Mucosa of rectum (tissue), 2 donors: ENCODE measurements around the gene YAE1.

ENCODE experiments used
- H3K27ac ChIP-seq, 2 donors: one replicate each; pipeline ENCODE4 v1.7.0; 2013; ENCODE audit warnings: inconsistent platforms in 2 of 2, low read depth in 2 of 2, low read length in 2 of 2
- H3K27me3 ChIP-seq, 2 donors: one replicate each; pipeline ENCODE4 v1.7.0; 2013; ENCODE audit warnings: low read length in 2 of 2; ENCODE audit not compliant: control insufficient read depth in 2 of 2, insufficient read depth in 2 of 2
- H3K36me3 ChIP-seq, 2 donors: one replicate each; pipeline ENCODE4 v1.7.0; 2013; ENCODE audit warnings: low read length in 2 of 2; ENCODE audit not compliant: control insufficient read depth in 2 of 2, insufficient read depth in 2 of 2
- H3K4me1 ChIP-seq, 2 donors: one replicate each; pipeline ENCODE4 v1.7.0; 2013; ENCODE audit warnings: low read length in 2 of 2, mild to moderate bottlenecking in 1 of 2; ENCODE audit not compliant: control insufficient read depth in 2 of 2, insufficient read depth in 2 of 2
- H3K4me3 ChIP-seq, 2 donors: one replicate each; pipeline ENCODE4 v1.7.0; 2013; ENCODE audit warnings: low read length in 2 of 2
- H3K9ac ChIP-seq, 2 donors: one replicate each; pipeline ENCODE4 v1.7.0; 2013; ENCODE audit warnings: low read length in 2 of 2, low read depth in 1 of 2, mild to moderate bottlenecking in 1 of 2
- H3K9me3 ChIP-seq, 2 donors: one replicate each; pipeline ENCODE4 v1.7.0; 2013; ENCODE audit warnings: low read length in 2 of 2; ENCODE audit not compliant: control insufficient read depth in 2 of 2
- donor health status: healthy.
- donor health status: Normal muscosa, but diverticular disease.

YAE1 gene

GRCh38 chr7:39577229-39577874, 11.1 kb downstream of the YAE1 start:
- Histone ChIP-seq H3K4me3 (no peak overlapping the region), H3K27me3 (no peaks in the 10 kb centered on the region), H3K36me3 (peaks cover 6 to 7% of the 10 kb centered on the region in 2 donors), H3K27ac (no peak overlapping the region), H3K9ac (no peak overlapping the region), H3K9me3 (no peaks in the 10 kb centered on the region), H3K4me1 (no peaks in the 10 kb centered on the region)

- Histone ChIP-seq H3K4me3 (no peak overlapping the region), H3K27ac (no peak overlapping the region)
Observed at GRCh38 chr7:39580149-39580874, 14.1 kb downstream of the YAE1 start.

DNA sequence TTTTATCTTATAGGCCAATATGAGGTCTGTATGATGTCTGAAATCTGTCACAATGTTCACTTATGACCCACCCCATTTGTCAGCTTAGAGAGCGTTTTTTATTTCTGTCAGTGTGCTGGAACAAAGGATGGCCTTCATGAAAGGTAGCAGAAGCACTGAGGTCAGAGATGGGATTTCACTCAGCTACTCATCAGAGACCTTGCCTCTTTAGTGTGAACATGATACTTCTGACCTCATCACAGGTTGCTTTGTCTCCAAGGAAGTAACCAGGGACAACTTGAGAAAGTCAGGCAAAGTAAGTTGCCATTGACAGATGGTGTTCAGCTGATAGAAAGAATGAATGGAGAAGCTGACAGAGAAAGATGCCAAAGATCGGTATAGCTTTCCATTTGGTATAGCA, 16.3 kb downstream of the YAE1 start:
- Histone ChIP-seq H3K9ac (no peak overlapping the region), H3K4me1 (no peaks in the 10 kb centered on the region), H3K27me3 (no peaks in the 10 kb centered on the region), H3K36me3 (no peaks in the 10 kb centered on the region), H3K9me3 (no peaks in the 10 kb centered on the region), H3K4me3 (no peak overlapping the region), H3K27ac (no peak overlapping the region)

More at GRCh38 chr7:39580149-39580874, 14.1 kb downstream of the YAE1 start:
- Histone ChIP-seq H3K4me1 (no peaks in the 10 kb centered on the region), H3K27me3 (no peaks in the 10 kb centered on the region), H3K9me3 (no peaks in the 10 kb centered on the region), H3K36me3 (peaks cover 0 to 3% of the 10 kb centered on the region in 2 donors), H3K9ac (no peak overlapping the region)

- no peaks in the 10 kb centered on the region for H3K36me3 ChIP-seq
- H3K9ac ChIP-seq, result no peak overlapping the region
- H3K27me3 ChIP-seq, result no peaks in the 10 kb centered on the region
- no peak overlapping the region for H3K27ac ChIP-seq
- no peaks in the 10 kb centered on the region for H3K9me3 ChIP-seq
- H3K4me3 ChIP-seq, result no peak overlapping the region
- no peaks in the 10 kb centered on the region for H3K4me1 ChIP-seq
Observed at GRCh38 chr7:39583539-39583938, 17.3 kb downstream of the YAE1 start.

- Histone ChIP-seq H3K9me3 (no peaks in the 10 kb centered on the region), H3K4me1 (peaks cover 0 to 3% of the 10 kb centered on the region in 2 donors), H3K9ac (no peak overlapping the region), H3K27me3 (no peaks in the 10 kb centered on the region), H3K4me3 (no peak overlapping the region), H3K36me3 (no peaks in the 10 kb centered on the region), H3K27ac (no peak overlapping the region)
Observed at GRCh38 chr7:39587393-39587792, 21.2 kb downstream of the YAE1 start.

GRCh38 chr7:39588416-39588815, 22.2 kb downstream of the YAE1 start:
- Histone ChIP-seq H3K27me3 (no peaks in the 10 kb centered on the region), H3K36me3 (no peaks in the 10 kb centered on the region), H3K4me3 (no peak overlapping the region), H3K9me3 (no peaks in the 10 kb centered on the region), H3K9ac (no peak overlapping the region), H3K27ac (no peak overlapping the region), H3K4me1 (peaks cover 0 to 3% of the 10 kb centered on the region in 2 donors)

DNA sequence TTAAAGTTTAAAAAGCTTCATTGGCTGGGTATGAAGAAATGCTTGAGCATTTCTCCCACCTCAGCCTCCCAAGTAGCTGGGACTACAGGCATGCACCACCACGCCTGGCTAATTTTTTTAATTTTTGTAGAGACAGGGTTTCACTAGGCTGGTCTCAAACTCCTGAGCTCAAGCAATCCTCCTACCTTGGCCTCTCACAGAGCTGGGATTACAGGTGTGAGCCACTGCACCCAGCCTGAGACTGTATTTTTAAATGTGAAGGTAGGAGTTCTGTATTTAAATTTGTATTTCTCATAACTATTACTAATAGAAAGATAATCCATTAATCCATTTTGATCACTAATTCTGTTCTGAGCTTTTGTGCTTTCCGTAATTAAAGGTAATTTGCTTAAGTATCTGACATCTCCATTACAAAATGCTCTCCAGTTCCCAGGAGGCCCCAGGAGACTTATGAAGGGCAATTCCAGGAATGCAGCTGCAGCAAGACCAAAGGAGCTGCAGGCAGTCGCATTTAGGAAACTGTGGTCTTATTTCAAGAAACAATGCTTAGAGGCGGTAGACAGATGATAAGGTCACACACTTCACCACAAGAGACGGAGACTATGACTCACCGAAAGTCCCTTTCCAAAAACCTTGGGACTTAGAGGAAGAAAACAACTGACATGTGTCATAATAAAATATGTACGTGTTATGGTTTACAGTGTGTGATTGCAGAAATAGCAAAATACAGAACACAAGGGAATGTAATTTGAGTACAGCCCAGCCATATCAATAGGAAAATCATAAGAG, 23.3 kb downstream of the YAE1 start:
- H3K27ac ChIP-seq, result no peak overlapping the region
- H3K9ac ChIP-seq, result no peak overlapping the region
- no peaks in the 10 kb centered on the region for H3K9me3 ChIP-seq
- peaks cover 0 to 3% of the 10 kb centered on the region in 2 donors for H3K4me1 ChIP-seq
- no peaks in the 10 kb centered on the region for H3K36me3 ChIP-seq
- H3K27me3 ChIP-seq, result no peaks in the 10 kb centered on the region
- no peak overlapping the region for H3K4me3 ChIP-seq

DNA sequence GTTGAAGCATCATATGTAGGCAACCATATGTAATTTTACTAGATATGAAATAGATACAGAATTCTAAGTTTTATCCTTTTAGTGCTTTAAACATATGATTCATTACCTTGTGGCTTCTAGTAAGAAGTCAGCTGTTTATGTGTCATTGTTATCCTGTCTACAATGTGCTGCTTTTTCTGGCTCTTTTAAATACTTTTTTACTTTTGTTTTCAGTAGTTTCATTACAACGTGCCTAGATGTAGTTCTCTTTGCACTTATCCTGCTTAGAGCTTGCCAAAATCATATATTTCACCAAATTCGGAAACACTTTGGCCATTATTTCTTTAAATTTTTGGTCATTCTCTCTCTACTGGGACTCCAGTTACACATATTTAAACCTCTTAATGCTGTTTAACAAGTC, 26.4 kb downstream of the YAE1 start:
- Histone ChIP-seq H3K9ac (no peak overlapping the region), H3K36me3 (no peaks in the 10 kb centered on the region), H3K9me3 (no peaks in the 10 kb centered on the region), H3K4me1 (peaks cover 0 to 3% of the 10 kb centered on the region in 2 donors), H3K27ac (no peak overlapping the region), H3K27me3 (no peaks in the 10 kb centered on the region), H3K4me3 (no peak overlapping the region)

- H3K27me3 ChIP-seq, result no peaks in the 10 kb centered on the region
- H3K9ac ChIP-seq, result no peak overlapping the region
- no peaks in the 10 kb centered on the region for H3K36me3 ChIP-seq
- no peak overlapping the region for H3K4me3 ChIP-seq
- no peaks in the 10 kb centered on the region for H3K4me1 ChIP-seq
- H3K9me3 ChIP-seq, result no peaks in the 10 kb centered on the region
- no peak overlapping the region for H3K27ac ChIP-seq
Observed at GRCh38 chr7:39594988-39595620, 28.9 kb downstream of the YAE1 start.

DNA sequence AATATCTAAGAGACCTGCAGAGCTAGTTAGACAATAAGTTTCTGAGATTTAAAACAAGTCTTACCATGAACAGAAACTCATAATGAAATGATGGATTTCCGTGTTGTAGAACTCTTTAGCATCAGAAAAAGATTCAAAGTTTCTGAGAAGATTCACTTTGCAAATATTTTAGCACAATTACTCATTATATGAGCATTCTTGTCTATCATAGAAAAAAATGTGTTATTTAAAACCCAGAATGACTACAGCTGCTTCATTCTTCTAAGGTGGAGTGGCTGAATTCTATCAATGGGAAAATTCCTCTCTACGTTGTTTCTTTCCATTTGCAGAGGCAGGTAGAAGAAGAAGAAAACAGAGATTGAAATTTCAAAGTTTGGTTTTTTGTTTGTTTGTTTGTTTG, 36.1 kb downstream of the YAE1 start:
- Histone ChIP-seq H3K9ac (no peak overlapping the region), H3K36me3 (no peaks in the 10 kb centered on the region), H3K9me3 (no peaks in the 10 kb centered on the region), H3K4me3 (no peak overlapping the region), H3K27me3 (no peaks in the 10 kb centered on the region), H3K27ac (no peak overlapping the region), H3K4me1 (no peaks in the 10 kb centered on the region)
